ENCODE data around the gene SLC6A6.

SLC6A6 gene

DNA sequence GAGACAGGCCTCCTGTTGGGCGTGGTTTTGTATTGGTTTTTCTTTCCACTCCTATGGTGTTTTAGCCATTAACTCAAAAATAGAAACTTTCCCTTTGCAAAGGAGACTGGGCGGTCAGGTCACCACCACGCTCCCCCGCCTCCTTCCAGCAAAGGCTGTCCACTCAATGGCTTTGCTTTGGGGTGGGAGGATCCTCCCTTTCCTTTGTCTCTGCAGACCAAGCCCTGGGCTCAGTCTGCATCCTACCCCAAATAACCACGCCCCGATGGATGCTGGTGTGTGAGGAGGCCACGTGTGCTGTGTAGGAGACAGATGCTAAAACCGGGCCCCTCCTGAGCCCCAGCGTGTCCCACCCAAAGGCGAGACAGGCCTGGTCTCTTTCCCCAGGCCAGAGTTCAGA is 69.3 kb downstream of the SLC6A6 start:
- peaks cover 21% of the 10 kb centered on the region; the same call in 1 of the 2 replicates for H3K4me1 ChIP-seq (ENCODE audit: insufficient read depth, low read length)
- H3K9me3 ChIP-seq (ENCODE audit: control insufficient read depth, insufficient read depth, low read length), result no peaks in the 10 kb centered on the region
- peaks cover 33% of the 10 kb centered on the region for H3K36me3 ChIP-seq (ENCODE audit: insufficient read depth, low read length)
- no peak overlapping the region for H3K9ac ChIP-seq (ENCODE audit: low read depth, low read length)

DNA sequence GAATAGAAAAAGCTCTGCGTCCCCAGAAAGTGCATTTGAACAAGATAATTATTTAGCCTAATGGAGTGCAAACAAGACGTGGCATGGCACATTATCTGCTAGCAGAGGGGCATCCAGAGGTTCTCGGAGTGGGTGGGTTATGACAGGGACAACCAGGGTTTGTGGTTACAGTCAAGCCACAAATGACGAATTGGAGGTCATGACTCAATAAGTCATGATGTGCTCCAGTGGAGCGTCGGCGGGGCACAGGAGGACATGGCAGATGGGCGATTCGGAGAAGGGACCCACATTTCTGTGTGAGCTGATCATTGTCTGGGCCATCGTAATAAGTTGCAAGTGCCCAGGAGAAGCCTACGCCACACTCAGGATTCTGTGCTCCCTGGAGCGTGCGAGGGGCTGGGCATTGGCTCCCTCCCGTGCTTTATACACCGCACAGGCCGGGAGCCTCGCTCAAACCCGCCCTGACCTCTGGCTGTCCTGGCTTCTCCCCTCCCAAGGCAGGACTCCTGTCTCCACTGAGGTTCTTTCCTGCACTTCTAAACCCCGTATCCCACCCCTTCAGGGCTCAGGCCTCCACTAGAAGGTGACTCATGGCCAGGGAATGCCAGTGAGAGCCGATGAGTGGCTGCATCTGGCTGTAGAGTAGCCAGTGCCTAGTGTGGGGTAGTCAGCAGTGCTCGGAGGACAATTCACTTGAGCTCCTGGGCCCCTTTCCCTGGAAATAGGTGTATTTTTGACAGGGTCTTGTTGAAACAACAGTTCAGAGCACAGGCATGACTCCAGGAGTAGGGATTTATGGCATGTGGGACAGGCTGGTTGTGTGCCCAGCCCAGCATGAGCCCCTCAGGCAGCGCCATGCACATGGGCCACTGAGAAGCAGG is 70.3 kb downstream of the SLC6A6 start:
- Histone ChIP-seq H3K36me3 (ENCODE audit: insufficient read depth, low read length) (peaks cover 41% of the 10 kb centered on the region), H3K4me1 (ENCODE audit: insufficient read depth, low read length) (peaks cover 21% of the 10 kb centered on the region; the same call in 1 of the 2 replicates), H3K9ac (ENCODE audit: low read depth, low read length) (no peak overlapping the region), H3K9me3 (ENCODE audit: control insufficient read depth, insufficient read depth, low read length) (no peaks in the 10 kb centered on the region)

- Histone ChIP-seq H3K9me3 (ENCODE audit: control insufficient read depth, insufficient read depth, low read length) (no peaks in the 10 kb centered on the region), H3K36me3 (ENCODE audit: insufficient read depth, low read length) (peaks cover 43% of the 10 kb centered on the region), H3K9ac (ENCODE audit: low read depth, low read length) (no peak overlapping the region), H3K4me1 (ENCODE audit: insufficient read depth, low read length) (peaks cover 21% of the 10 kb centered on the region; the same call in 1 of the 2 replicates)
These were observed 71.0 kb downstream of the SLC6A6 start for GRCh38 chr3:14473411-14473891.

- Histone ChIP-seq H3K36me3 (ENCODE audit: insufficient read depth, low read length) (peaks cover 51% of the 10 kb centered on the region), H3K4me1 (ENCODE audit: insufficient read depth, low read length) (peaks cover 21% of the 10 kb centered on the region; the same call in 1 of the 2 replicates), H3K9ac (ENCODE audit: low read depth, low read length) (no peak overlapping the region), H3K9me3 (ENCODE audit: control insufficient read depth, insufficient read depth, low read length) (no peaks in the 10 kb centered on the region)
These were observed 72.1 kb downstream of the SLC6A6 start for GRCh38 chr3:14474363-14475081.

- Histone ChIP-seq H3K9ac (ENCODE audit: low read depth, low read length) (no peak overlapping the region), H3K4me1 (ENCODE audit: insufficient read depth, low read length) (peaks cover 21% of the 10 kb centered on the region; the same call in 1 of the 2 replicates), H3K9me3 (ENCODE audit: control insufficient read depth, insufficient read depth, low read length) (no peaks in the 10 kb centered on the region), H3K36me3 (ENCODE audit: insufficient read depth, low read length) (peaks cover 51% of the 10 kb centered on the region)
These were observed 73.2 kb downstream of the SLC6A6 start for GRCh38 chr3:14475621-14476020.

GRCh38 chr3:14476583-14477265 is 74.3 kb downstream of the SLC6A6 start:
- Histone ChIP-seq H3K9ac (ENCODE audit: low read depth, low read length) (no peak overlapping the region), H3K36me3 (ENCODE audit: insufficient read depth, low read length) (peaks cover 54% of the 10 kb centered on the region), H3K9me3 (ENCODE audit: control insufficient read depth, insufficient read depth, low read length) (no peaks in the 10 kb centered on the region), H3K4me1 (ENCODE audit: insufficient read depth, low read length) (peaks cover 20% of the 10 kb centered on the region; the same call in 1 of the 2 replicates)

DNA sequence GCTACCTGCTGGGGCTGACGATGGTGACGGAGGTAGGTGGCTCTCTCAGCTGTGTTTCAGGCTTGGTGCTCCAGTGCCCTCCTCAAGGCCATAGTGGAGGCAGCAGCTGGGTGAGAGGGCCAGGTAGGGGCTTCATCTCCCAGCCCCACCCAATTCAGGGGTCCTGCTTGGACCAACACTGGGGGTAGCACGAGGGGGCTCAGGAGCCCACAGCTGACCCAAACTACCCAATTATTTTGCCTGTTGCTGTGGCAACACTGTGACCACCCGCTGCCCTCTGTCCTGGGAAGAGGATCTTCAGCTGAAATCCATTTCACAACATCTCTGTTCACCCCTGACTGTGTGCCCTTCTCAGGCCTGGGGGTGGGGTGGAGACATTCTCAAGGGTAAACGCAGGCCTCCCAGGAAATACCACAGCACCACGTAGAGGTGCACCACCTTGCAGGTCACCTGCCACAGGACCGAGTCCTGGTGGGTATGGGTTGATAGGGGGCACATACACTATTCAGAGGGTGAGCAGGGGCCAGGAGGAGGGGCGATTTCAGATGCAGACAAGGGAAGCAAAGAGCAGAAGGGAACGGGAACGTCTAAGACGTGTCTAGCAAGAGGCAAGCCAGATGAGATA is 75.0 kb downstream of the SLC6A6 start:
- peaks cover 54% of the 10 kb centered on the region for H3K36me3 ChIP-seq (ENCODE audit: insufficient read depth, low read length)
- H3K4me1 ChIP-seq (ENCODE audit: insufficient read depth, low read length), result peaks cover 18% of the 10 kb centered on the region; the same call in 1 of the 2 replicates
- no peaks in the 10 kb centered on the region for H3K9me3 ChIP-seq (ENCODE audit: control insufficient read depth, insufficient read depth, low read length)
- no peak overlapping the region for H3K9ac ChIP-seq (ENCODE audit: low read depth, low read length)

DNA sequence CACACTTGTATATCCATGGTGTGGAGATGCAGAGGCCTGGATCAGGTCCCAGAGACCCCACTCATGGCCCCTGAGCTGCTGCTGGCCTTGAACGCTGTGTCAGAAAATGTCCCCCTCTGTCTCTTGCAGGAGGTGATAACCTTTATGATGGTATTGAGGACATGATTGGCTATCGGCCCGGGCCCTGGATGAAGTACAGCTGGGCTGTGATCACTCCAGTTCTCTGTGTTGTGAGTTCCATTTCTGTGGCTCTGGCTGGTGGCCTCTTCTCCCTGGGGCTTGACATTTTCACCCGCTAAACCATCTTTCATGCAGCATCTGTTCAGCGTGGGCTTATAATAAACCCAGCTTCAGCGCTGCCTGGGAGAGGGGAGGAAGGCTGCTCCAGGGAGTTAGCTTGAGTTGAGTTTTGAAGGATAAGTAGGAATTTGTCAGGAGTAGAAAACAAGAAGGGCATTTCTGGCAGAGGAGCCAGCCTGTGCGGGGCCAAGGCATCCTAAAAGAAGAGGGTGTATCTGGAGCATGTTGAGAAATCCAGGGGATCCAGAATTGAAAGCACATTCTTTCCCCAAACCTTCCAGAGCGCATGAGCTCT is 76.6 kb downstream of the SLC6A6 start:
- H3K36me3 ChIP-seq (ENCODE audit: insufficient read depth, low read length), result peaks cover 51% of the 10 kb centered on the region
- H3K9me3 ChIP-seq (ENCODE audit: control insufficient read depth, insufficient read depth, low read length), result no peaks in the 10 kb centered on the region

GRCh38 chr3:14479591-14479990 is 77.2 kb downstream of the SLC6A6 start:
- Histone ChIP-seq H3K4me1 (ENCODE audit: insufficient read depth, low read length) (peaks cover 11% of the 10 kb centered on the region; the same call in 1 of the 2 replicates), H3K36me3 (ENCODE audit: insufficient read depth, low read length) (peaks cover 46% of the 10 kb centered on the region), H3K9me3 (ENCODE audit: control insufficient read depth, insufficient read depth, low read length) (no peaks in the 10 kb centered on the region), H3K9ac (ENCODE audit: low read depth, low read length) (no peak overlapping the region)

More for the DNA sequence above, 76.6 kb downstream of the SLC6A6 start:
- peaks cover 11% of the 10 kb centered on the region; the same call in 1 of the 2 replicates for H3K4me1 ChIP-seq (ENCODE audit: insufficient read depth, low read length)
- no peak overlapping the region for H3K9ac ChIP-seq (ENCODE audit: low read depth, low read length)

- H3K9ac ChIP-seq (ENCODE audit: low read depth, low read length), result no peak overlapping the region
- no peaks in the 10 kb centered on the region for H3K9me3 ChIP-seq (ENCODE audit: control insufficient read depth, insufficient read depth, low read length)
- peaks cover 11% of the 10 kb centered on the region; the same call in 1 of the 2 replicates for H3K4me1 ChIP-seq (ENCODE audit: insufficient read depth, low read length)
- peaks cover 42% of the 10 kb centered on the region for H3K36me3 ChIP-seq (ENCODE audit: insufficient read depth, low read length)
These were observed 78.0 kb downstream of the SLC6A6 start for GRCh38 chr3:14480207-14481017.

- peaks cover 11% of the 10 kb centered on the region; the same call in 1 of the 2 replicates for H3K4me1 ChIP-seq (ENCODE audit: insufficient read depth, low read length)
- H3K9ac ChIP-seq (ENCODE audit: low read depth, low read length), result no peak overlapping the region
- no peaks in the 10 kb centered on the region for H3K9me3 ChIP-seq (ENCODE audit: control insufficient read depth, insufficient read depth, low read length)
- peaks cover 36% of the 10 kb centered on the region for H3K36me3 ChIP-seq (ENCODE audit: insufficient read depth, low read length)
These were observed 78.7 kb downstream of the SLC6A6 start for GRCh38 chr3:14481018-14481645.

- no peak overlapping the region for H3K9ac ChIP-seq (ENCODE audit: low read depth, low read length)
- H3K4me1 ChIP-seq (ENCODE audit: insufficient read depth, low read length), result peaks cover 11% of the 10 kb centered on the region; the same call in 1 of the 2 replicates
- H3K36me3 ChIP-seq (ENCODE audit: insufficient read depth, low read length), result peaks cover 32% of the 10 kb centered on the region
- H3K9me3 ChIP-seq (ENCODE audit: control insufficient read depth, insufficient read depth, low read length), result no peaks in the 10 kb centered on the region
These were observed 79.2 kb downstream of the SLC6A6 start for GRCh38 chr3:14481646-14482036.

Data from ES-I3 (cell line).